Activated naive CD8-positive, alpha-beta T cell treated with anti-CD3 and anti-CD28 coated beads, Interleukin-2, amount 10 ng/mL, durations not matched to agents 7 days and 5 days (primary cell): ENCODE measurements around the gene HDAC8. TPM values are rescaled to one million over a fixed set of nuclear protein-coding genes. Genes with fewer than 3 reads are reported as not detected.
"Not testable (repeated sequence)": the region's sequence is repeated elsewhere in the genome, so short reads cannot be mapped to it uniquely, and the experiment has no call there.

Experiments
- ATAC-seq: fragments of 150-1000 bp; cut with Tn5 transposase; one replicate; pipeline ENCODE4 v1.10.0; 2021; ENCODE audit warnings: low read depth, moderate library complexity
- POLR2A ChIA-PET: fragments of 350-600 bp; sonication (Branson Sonifier 250); formaldehyde crosslinking; loops from one replicate; lab custom pipeline; 2021; ENCODE audit warnings: antibody characterized with exemption; lab: Charles Lee
- DNase-seq: peaks from one replicate; pipeline ENCODE4 v3.0.0; 2021
- H3K27ac Mint-ChIP-seq: one replicate; pipeline ENCODE4 v1.8.0; 2022; ENCODE audit warnings: mild to moderate bottlenecking, mixed read lengths
- H3K27me3 Mint-ChIP-seq: one replicate; pipeline ENCODE4 v1.8.0; 2022; ENCODE audit warnings: mild to moderate bottlenecking, moderate library complexity, mixed read lengths
- H3K36me3 Mint-ChIP-seq: one replicate; pipeline ENCODE4 v1.8.0; 2021; ENCODE audit warnings: mild to moderate bottlenecking, mixed read lengths
- H3K4me1 Mint-ChIP-seq: one replicate; pipeline ENCODE4 v1.8.0; 2021; ENCODE audit warnings: mixed read lengths
- H3K4me3 Mint-ChIP-seq: one replicate; pipeline ENCODE4 v1.8.0; 2022; ENCODE audit warnings: mild to moderate bottlenecking, moderate library complexity, mixed read lengths
- H3K9me3 Mint-ChIP-seq: one replicate; pipeline ENCODE4 v1.8.0; 2021; ENCODE audit warnings: mixed read lengths
- total RNA-seq, 2 experiments: library from RNA; stranded (reverse); gene quantifications; one replicate each; pipeline ENCODE4 v1.2.3, GENCODE V29; 2021

The HDAC8 gene
- total RNA-seq, 2 experiments from 2014 or later, result 25.2 to 25.5 TPM

DNA sequence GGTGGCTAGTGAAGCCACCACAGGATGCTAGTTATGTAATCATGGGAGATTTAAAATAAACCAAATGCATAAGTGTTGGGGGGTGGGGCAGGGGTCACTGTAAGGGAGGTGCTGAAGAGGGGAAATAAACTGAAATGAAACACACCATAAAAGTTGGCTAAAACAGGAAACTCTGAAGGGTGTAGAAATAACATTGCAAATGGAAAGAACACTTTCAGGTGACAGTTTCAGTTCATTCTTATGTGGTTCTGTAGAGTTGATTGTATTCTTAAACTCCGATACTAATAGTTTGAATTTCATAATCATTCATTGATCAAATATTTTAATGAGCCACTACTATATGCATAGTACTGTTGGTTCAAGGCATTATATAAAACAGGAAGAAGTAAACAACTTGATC lies 80.1 kb downstream of the HDAC8 start:
- POLR2A ChIA-PET, result no interaction called here
- no peak for DNase-seq
- H3K4me3 Mint-ChIP-seq, result no peak overlapping the region
- no peak for ATAC-seq
- no peaks in the 10 kb centered on the region for H3K4me1 Mint-ChIP-seq
- H3K27me3 Mint-ChIP-seq, result no peaks in the 10 kb centered on the region
- H3K9me3 Mint-ChIP-seq, result no peaks in the 10 kb centered on the region
- no peak overlapping the region for H3K27ac Mint-ChIP-seq
- peaks cover 34% of the 10 kb centered on the region for H3K36me3 Mint-ChIP-seq

DNA sequence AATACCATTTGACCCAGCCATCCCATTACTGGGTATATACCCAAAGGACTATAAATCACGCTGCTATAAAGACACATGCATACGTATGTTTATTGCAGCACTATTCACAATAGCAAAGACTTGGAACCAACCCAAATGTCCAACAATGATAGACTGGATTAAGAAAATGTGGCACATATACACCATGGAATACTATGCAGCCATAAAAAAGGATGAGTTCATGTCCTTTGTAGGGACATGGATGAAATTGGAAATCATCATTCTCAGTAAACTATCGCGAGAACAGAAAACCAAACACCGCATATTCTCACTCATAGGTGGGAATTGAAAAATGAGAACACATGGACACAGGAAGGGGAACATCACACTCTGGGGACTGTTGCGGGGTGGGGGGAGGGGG lies 82.4 kb downstream of the HDAC8 start:
- H3K27me3 Mint-ChIP-seq, POLR2A ChIA-PET, DNase-seq, H3K4me1 Mint-ChIP-seq, ATAC-seq, H3K4me3 Mint-ChIP-seq, H3K27ac Mint-ChIP-seq, H3K9me3 Mint-ChIP-seq: not testable (repeated sequence)
- peaks cover 37% of the 10 kb centered on the region for H3K36me3 Mint-ChIP-seq

DNA sequence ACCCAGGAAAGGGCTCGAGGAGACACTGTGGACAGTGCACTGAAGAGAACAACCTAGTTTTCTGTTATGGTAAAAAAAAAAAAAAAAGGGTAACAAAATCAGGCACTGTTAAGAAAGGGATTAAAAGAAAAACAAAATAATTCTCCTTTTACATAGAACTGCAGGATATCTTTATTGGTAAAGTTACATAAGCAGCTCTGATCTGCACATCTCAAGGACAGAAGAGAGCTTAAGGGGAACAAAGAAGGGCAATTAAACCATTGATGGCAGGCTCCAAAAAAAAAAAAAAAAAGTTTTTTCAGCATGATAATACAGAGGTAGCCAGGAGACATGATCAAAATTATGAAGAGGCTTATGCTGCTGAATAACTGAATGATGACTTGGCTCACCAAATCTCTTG lies 85.0 kb downstream of the HDAC8 start:
- H3K4me3 Mint-ChIP-seq, result no peak overlapping the region

DNA sequence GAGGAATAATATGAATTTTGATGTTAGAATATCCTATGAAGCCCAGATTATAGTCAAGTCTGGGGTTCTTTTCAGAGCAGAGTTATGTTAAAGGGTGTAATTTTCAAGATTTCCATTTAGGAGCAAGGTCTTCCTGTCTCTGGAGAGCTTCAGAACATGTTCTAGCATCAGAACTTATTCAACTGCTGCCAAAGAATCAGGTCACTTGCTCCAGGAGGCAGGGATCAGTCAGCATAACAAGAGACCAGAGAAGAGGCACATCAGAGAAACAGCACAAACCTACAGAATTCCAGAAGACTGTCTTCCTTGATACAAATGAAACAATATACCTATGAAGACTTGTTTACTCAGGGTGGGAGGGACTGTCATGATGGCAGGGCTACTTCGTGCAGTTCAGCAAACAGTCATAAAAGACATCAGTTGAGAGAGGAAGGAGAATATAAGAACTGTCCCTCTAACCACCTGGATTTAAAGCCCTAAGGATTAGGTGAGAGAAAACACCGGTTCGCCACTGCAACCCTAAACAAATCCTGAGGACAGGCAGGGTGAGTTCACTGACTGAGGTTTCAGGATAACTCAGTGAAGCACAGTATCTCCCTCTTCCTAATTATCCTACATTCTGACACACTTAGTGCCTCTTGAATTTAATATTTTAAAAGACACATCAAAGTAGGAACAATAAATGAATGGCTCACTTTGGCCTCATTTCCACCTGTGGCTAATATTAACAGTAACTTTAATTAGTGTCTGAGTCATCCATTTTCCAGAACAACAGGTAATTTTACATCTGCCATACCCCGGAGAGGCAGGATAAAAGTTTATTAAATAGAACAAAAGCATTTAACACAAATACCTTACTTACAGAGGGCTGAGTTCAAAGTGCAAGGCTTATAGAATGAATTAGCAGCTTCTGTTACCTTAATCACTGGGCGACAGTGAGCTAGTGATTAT lies 93.0 kb downstream of the HDAC8 start:
- H3K27ac Mint-ChIP-seq, result no peak overlapping the region
- H3K4me3 Mint-ChIP-seq, result no peak overlapping the region
- H3K9me3 Mint-ChIP-seq, result no peaks in the 10 kb centered on the region
- DNase-seq (no peak), ATAC-seq (no peak)
- no peaks in the 10 kb centered on the region for H3K27me3 Mint-ChIP-seq
- H3K4me1 Mint-ChIP-seq, result no peaks in the 10 kb centered on the region
- POLR2A ChIA-PET, result interaction anchor here (0.6 kb wide), 1 partner anchor 93 kb away, joined by 3 read pairs; the partner anchor contains the start of gene HDAC8
- peaks cover 16% of the 10 kb centered on the region for H3K36me3 Mint-ChIP-seq

More for the DNA sequence above, 85.0 kb downstream of the HDAC8 start:
- DNase-seq, result no peak
- Mint-ChIP-seq H3K27ac (no peak overlapping the region), H3K27me3 (no peaks in the 10 kb centered on the region), H3K9me3 (no peaks in the 10 kb centered on the region), H3K36me3 (peaks cover 31% of the 10 kb centered on the region), H3K4me1 (no peaks in the 10 kb centered on the region)
- ATAC-seq, result no peak
- POLR2A ChIA-PET, result no interaction called here

DNA sequence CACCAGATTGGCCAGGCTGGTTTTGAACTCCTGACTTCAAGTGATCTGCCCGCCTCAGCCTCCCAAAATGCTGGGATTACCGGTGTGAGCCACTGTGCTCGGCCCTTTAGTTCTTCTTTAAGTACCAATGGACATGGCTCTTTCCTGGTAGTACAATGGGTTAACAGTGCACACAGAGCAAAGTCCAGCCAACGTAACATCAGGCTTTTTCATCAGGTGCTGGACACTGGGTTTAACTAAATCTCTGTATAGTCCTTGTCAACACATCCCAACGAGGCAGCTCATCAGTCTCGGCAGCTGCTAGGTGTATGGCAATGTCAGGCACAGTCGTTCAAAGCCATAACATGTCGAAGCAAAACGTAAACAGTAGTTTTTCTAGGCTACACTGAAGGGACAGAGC lies 93.8 kb downstream of the HDAC8 start:
- ATAC-seq (no peak), DNase-seq (no peak)
- Mint-ChIP-seq H3K4me1 (no peaks in the 10 kb centered on the region), H3K4me3 (no peak overlapping the region), H3K36me3 (peaks cover 18% of the 10 kb centered on the region), H3K27me3 (no peaks in the 10 kb centered on the region), H3K9me3 (no peaks in the 10 kb centered on the region), H3K27ac (no peak overlapping the region)
- POLR2A ChIA-PET, result interaction anchor here (0.6 kb wide), 1 partner anchor 94 kb away, joined by 3 read pairs; the partner anchor contains the start of gene HDAC8

DNA sequence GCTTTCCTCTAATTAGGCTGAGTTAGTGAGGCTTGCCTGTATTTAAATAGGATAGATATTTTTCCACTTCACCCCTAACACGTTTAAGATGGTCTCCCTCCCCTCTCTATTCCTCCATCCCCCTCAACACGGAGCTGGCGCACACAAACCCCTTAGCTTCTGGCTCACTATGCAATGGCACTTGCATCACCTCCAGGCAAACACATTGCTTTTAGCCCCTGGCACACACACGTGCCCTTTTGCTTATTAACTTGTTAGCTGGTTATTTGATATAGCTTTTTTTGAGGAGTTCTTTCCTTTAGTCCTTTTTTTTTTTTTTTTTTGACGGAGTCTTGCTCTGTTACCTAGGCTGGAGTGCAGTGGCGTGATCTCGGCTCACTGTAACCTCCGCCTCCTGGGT lies 94.3 kb downstream of the HDAC8 start:
- no peaks in the 10 kb centered on the region for H3K9me3 Mint-ChIP-seq
- no peak for DNase-seq
- peaks cover 19% of the 10 kb centered on the region for H3K36me3 Mint-ChIP-seq
- no peaks in the 10 kb centered on the region for H3K27me3 Mint-ChIP-seq
- H3K27ac Mint-ChIP-seq, result no peak overlapping the region
- no peaks in the 10 kb centered on the region for H3K4me1 Mint-ChIP-seq
- H3K4me3 Mint-ChIP-seq, result no peak overlapping the region
- ATAC-seq, result no peak
- POLR2A ChIA-PET, result no interaction called here

DNA sequence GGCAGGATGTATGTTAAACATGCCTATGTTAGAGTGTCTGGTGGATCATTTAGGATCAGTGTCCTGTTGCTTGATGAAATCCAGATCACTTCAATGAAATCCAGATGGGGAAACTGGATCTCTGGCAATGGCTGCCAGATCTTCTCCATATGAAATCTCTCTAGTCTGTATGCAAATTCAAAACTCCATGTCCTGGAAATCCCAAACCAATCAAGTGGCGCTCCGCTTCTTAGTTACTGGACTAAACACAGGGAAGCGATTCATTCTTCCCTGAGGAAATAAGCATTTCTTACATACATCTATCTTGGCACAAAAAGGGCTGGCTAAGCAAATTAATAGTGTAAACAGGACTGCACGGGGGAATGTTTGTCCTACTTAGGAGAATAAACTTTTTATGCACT lies 94.9 kb downstream of the HDAC8 start:
- POLR2A ChIA-PET, result no interaction called here

DNA sequence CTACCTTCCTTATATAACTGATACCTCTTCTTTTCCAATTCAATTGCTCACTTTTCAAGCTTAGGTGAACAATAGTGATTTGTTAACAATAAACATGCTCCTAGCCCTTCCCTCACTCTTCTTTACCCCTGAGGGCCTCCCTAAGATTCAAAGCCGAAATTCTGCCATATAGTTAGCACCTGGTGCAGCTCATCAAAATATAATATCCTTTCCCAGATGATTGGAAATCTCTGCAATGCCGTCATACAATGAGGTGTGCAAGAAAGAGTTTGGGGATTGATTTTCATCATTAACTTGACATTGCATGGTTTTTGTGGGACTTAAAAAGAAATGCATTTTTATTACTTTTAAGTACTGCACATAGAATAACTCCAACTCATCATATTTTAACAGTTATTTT lies 95.3 kb downstream of the HDAC8 start:
- Mint-ChIP-seq H3K4me1 (no peaks in the 10 kb centered on the region), H3K27ac (no peak overlapping the region), H3K36me3 (peaks cover 20% of the 10 kb centered on the region), H3K9me3 (peaks cover 1% of the 10 kb centered on the region), H3K27me3 (no peaks in the 10 kb centered on the region), H3K4me3 (no peak overlapping the region)
- ATAC-seq (no peak), DNase-seq (no peak)
- POLR2A ChIA-PET, result no interaction called here

More for the DNA sequence above, 94.9 kb downstream of the HDAC8 start:
- H3K4me1 Mint-ChIP-seq, result no peaks in the 10 kb centered on the region
- no peak overlapping the region for H3K4me3 Mint-ChIP-seq
- no peak for ATAC-seq
- no peak overlapping the region for H3K27ac Mint-ChIP-seq
- DNase-seq, result no peak
- no peaks in the 10 kb centered on the region for H3K27me3 Mint-ChIP-seq
- H3K36me3 Mint-ChIP-seq, result peaks cover 17% of the 10 kb centered on the region
- H3K9me3 Mint-ChIP-seq, result no peaks in the 10 kb centered on the region

DNA sequence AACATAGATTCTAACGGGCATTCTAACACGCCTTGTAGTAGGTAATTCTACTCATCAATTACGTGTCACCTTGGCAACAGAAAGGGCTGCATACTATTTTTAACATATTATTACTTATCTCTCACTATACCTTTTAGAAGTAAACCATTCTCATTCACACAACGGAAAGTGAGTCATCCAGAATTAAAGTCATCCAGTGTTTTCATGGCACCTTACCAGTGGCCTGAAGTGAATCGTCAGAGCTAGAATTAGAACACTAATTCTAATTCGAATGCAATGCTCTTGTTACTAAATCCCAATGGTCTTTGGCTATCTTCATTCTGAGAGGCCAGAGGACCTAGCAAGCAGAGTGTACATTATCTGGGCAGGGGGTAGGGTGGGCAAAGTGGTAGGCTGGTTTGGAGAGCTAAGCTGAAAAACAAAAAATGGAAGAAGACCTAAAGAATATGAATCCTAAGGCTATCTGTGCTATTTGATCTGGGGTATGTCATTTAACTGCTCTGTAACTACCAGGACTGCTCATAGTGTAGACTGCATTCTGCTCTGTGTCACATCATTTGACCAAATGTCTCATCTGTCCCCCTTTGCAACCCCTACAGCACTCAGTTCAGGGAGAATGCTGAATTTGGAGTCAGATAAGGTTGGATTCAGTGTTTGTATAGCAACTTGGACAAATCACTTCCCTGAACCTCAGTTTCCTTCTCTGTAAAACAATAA lies 96.5 kb downstream of the HDAC8 start:
- ATAC-seq (no peak), DNase-seq (no peak)
- H3K27me3 Mint-ChIP-seq, result no peaks in the 10 kb centered on the region
- no peaks in the 10 kb centered on the region for H3K4me1 Mint-ChIP-seq
- H3K4me3 Mint-ChIP-seq, result no peak overlapping the region
- H3K36me3 Mint-ChIP-seq, result peaks cover 21% of the 10 kb centered on the region
- H3K9me3 Mint-ChIP-seq, result peaks cover 1% of the 10 kb centered on the region
- H3K27ac Mint-ChIP-seq, result no peak overlapping the region
- POLR2A ChIA-PET, result no interaction called here

DNA sequence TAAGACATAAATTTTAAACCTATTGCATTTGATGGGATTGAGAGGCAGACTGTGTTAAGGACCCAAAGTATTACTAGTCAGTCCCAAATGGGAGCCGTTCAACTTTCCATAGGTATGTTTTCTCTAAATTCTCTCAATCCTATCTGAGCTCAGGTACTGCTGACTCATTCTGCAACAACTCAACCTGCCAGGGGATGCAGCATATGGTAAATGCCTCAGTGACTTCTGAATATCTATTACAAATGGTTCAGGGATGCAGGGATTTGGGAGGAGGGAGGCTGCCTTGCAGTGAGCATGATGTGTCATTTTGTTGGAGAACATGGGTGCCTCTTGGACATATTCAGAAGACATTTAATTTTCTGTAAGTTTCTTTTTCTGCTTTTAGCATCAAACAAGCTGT lies 97.3 kb downstream of the HDAC8 start:
- Mint-ChIP-seq H3K4me1 (no peaks in the 10 kb centered on the region), H3K9me3 (peaks cover 1% of the 10 kb centered on the region), H3K27ac (no peak overlapping the region), H3K27me3 (no peaks in the 10 kb centered on the region), H3K36me3 (peaks cover 23% of the 10 kb centered on the region), H3K4me3 (no peak overlapping the region)
- DNase-seq, result no peak
- no peak for ATAC-seq
- POLR2A ChIA-PET, result no interaction called here

DNA sequence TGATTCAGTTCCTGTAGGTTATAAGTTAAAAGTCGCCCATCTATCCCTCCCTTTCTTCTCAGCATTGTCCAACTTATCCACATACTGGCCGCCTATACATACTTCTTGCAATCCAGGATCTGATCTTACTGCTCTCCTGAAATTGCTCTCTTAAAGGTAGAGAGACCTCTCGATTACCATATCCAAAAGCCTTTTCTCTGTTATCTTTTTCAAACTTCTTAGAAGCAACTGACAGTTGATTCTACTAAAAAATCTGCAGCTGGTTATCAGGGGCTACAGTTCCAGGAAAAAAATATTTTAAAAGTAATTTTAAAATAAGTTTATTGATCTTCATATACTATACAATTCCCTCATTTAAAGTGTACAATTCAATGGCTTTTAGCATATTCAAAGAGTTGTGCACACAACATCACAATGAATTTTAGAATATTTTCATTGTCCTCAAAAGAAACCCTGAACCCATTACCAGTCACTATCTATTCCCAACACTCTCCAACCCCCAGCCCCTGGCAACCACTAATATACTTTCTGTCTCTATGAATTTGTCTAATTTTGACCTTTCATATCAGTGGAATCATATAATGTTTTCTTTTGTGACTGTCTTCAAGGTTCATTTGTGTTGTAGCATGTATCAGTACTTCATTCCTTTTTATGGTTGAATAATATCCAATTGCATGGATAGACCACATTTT lies 102.0 kb downstream of the HDAC8 start:
- peaks cover 1% of the 10 kb centered on the region for H3K9me3 Mint-ChIP-seq
- no peak for DNase-seq
- POLR2A ChIA-PET, result no interaction called here
- ATAC-seq, result no peak
- H3K27ac Mint-ChIP-seq, result no peak overlapping the region
- H3K4me1 Mint-ChIP-seq, result no peaks in the 10 kb centered on the region
- H3K36me3 Mint-ChIP-seq, result peaks cover 34% of the 10 kb centered on the region
- H3K27me3 Mint-ChIP-seq, result no peaks in the 10 kb centered on the region
- no peak overlapping the region for H3K4me3 Mint-ChIP-seq

DNA sequence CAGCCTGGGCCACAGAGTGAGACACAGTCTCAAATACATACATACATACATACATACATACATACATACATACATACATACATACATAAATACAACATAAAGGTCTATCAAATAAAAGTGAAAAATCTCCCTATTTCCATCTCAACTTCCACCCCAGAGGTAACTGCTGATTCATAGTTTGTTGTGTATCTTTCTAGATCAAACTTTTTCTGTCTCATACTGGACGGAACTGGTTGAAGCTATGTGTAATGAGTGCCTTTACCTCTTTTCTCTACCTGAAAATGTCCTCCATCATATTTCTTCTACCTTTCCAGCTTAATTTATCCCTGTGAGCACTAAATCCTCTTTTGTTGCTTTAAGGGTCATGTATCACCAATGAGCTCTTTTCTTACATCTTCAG lies 102.5 kb downstream of the HDAC8 start:
- no peak overlapping the region for H3K27ac Mint-ChIP-seq
- H3K27me3 Mint-ChIP-seq, result no peaks in the 10 kb centered on the region

DNA sequence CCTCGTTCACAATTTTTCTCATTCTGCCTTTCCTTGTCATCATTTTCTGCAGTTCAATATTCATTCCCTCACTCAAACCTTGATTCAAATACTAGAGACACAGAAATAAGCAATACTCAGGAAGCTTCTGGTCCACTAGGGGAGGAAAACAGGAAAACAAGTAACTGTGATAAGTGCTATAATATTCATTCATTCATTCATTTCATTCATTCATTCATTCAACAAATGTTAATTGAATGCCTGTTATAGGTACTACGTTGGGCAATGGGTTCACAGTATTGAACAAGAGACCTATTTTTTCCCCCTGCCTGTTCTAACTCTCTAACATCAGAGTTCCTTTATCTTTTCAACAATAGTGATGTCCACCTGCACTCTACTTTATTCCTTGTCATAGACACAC lies 104.0 kb downstream of the HDAC8 start:
- POLR2A ChIA-PET, result no interaction called here

More for the DNA sequence above, 102.5 kb downstream of the HDAC8 start:
- no peak for ATAC-seq
- H3K4me1 Mint-ChIP-seq, result no peaks in the 10 kb centered on the region
- peaks cover 1% of the 10 kb centered on the region for H3K9me3 Mint-ChIP-seq
- POLR2A ChIA-PET, result no interaction called here
- no peak for DNase-seq
- no peak overlapping the region for H3K4me3 Mint-ChIP-seq
- peaks cover 34% of the 10 kb centered on the region for H3K36me3 Mint-ChIP-seq

More for the DNA sequence above, 104.0 kb downstream of the HDAC8 start:
- no peaks in the 10 kb centered on the region for H3K27me3 Mint-ChIP-seq
- no peak overlapping the region for H3K4me3 Mint-ChIP-seq
- no peaks in the 10 kb centered on the region for H3K4me1 Mint-ChIP-seq
- H3K27ac Mint-ChIP-seq, result no peak overlapping the region
- ATAC-seq (no peak), DNase-seq (no peak)
- H3K9me3 Mint-ChIP-seq, result peaks cover 1% of the 10 kb centered on the region
- H3K36me3 Mint-ChIP-seq, result peaks cover 29% of the 10 kb centered on the region
